Endodermal cell (in vitro differentiated cells): ENCODE measurements around the gene ABR. TPM values are rescaled to one million over a fixed set of nuclear protein-coding genes. Genes with fewer than 3 reads are reported as not detected.
"Not testable (repeated sequence)": the region's sequence is repeated elsewhere in the genome, so short reads cannot be mapped to it uniquely, and the experiment has no call there.

Experiments used
- DNase-seq: peaks from one replicate; pipeline ENCODE4 v3.0.0-alpha.2; 2017
- H3K27ac ChIP-seq: 2 replicates; pipeline ENCODE4 v1.5.1; 2013; ENCODE audit warnings: mild to moderate bottlenecking, low read depth, low read length, moderate library complexity
- H3K27me3 ChIP-seq: 2 replicates; pipeline ENCODE4 v1.6.1; 2013; ENCODE audit warnings: mild to moderate bottlenecking, low read length, moderate library complexity; ENCODE audit not compliant: insufficient read depth, control insufficient read depth, poor library complexity, severe bottlenecking
- H3K36me3 ChIP-seq: 2 replicates; pipeline ENCODE4 v1.7.0; 2013; ENCODE audit warnings: mild to moderate bottlenecking, low read length, moderate library complexity; ENCODE audit not compliant: control insufficient read depth, insufficient read depth
- H3K4me1 ChIP-seq: one replicate; pipeline ENCODE4 v1.7.0; 2013; ENCODE audit warnings: low read length; ENCODE audit not compliant: control insufficient read depth, insufficient read depth
- H3K4me3 ChIP-seq: 2 replicates; pipeline ENCODE4 v1.5.1; 2013; ENCODE audit warnings: mild to moderate bottlenecking, low read length, moderate library complexity
- H3K9ac ChIP-seq: 2 replicates; pipeline ENCODE4 v1.6.1; 2013; ENCODE audit warnings: mild to moderate bottlenecking, low read length, moderate library complexity; ENCODE audit not compliant: poor library complexity, severe bottlenecking; ENCODE audit errors: extremely low read depth
- H3K9me3 ChIP-seq: 2 replicates; pipeline ENCODE4 v1.6.1; 2013; ENCODE audit warnings: mild to moderate bottlenecking, low read length, moderate library complexity; ENCODE audit not compliant: control insufficient read depth
- H3K27ac Mint-ChIP-seq: 2 replicates; pipeline ENCODE4 v1.8.0; 2020; ENCODE audit warnings: mixed read lengths
- H3K27me3 Mint-ChIP-seq: 2 replicates; pipeline ENCODE4 v1.8.0; 2021; ENCODE audit warnings: mild to moderate bottlenecking, mixed read lengths; ENCODE audit not compliant: insufficient read depth
- H3K36me3 Mint-ChIP-seq: 2 replicates; pipeline ENCODE4 v1.8.0; 2020; ENCODE audit warnings: low read depth, mixed read lengths
- H3K4me1 Mint-ChIP-seq: 2 replicates; pipeline ENCODE4 v1.8.0; 2020; ENCODE audit warnings: mixed read lengths
- H3K4me3 Mint-ChIP-seq: 2 replicates; pipeline ENCODE4 v1.8.0; 2020; ENCODE audit warnings: mild to moderate bottlenecking, moderate library complexity, mixed read lengths
- H3K9me3 Mint-ChIP-seq: 2 replicates; pipeline ENCODE4 v1.8.0; 2020; ENCODE audit warnings: mild to moderate bottlenecking, mixed read lengths
- WGBS, 2 experiments: methylation state at CpG; one replicate each; pipeline versions ENCODE4 v1.1.5 to v1.1.7; 2013; ENCODE audit warnings: missing lambda C conversion rate in 2 of 2, mixed read lengths in 1 of 2; ENCODE audit not compliant: insufficient coverage in 1 of 2, insufficient read length in 1 of 2; 5-methylcytosine and 5-hydroxymethylcytosine counted together
- total RNA-seq, 2 donors: library from RNA; stranded (reverse); fragmentation: NEBNext Ultra II Directional in 1 of 2; extraction: Animal tissue kit (Norgen Biotek cat#: 25700) in 1 of 2; gene quantifications; 2 replicates in 1 of 2; 3 replicates in 1 of 2; pipeline ENCODE4 v1.2.1, GENCODE V29; 2021
- TF ChIP-seq, protein P1 (sequence below): fragments of 200-600 bp; sonication (generic); conservative IDR thresholded peaks from 2 replicates; pipeline ENCODE4 v1.5.0; 2021; ENCODE audit warnings: antibody characterized with exemption, mild to moderate bottlenecking

ABR gene
- total RNA-seq, 2 donors from 2014 or later: 51.1 to 58.7 TPM

DNA sequence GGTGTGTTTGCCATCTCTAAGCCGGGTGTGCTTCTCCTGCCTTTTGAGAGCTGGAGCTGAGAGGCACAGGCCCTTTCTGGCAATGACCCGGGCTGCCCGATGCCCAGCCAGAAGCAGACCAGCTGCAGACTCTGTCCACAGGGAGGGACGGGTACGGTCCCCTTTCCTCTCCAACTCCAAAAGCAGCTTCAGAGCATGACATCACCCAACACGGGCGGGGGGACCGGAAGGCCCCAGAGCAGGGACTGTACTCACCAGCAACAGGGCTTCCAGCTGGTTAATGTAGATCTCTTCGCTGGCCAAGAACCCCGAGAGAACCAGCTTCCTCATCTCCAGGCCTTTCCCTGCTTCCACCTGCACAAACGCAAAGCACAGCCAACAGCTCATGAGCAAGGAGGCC is 79.4 kb downstream of the ABR start:
- TF ChIP-seq, protein P1, sequence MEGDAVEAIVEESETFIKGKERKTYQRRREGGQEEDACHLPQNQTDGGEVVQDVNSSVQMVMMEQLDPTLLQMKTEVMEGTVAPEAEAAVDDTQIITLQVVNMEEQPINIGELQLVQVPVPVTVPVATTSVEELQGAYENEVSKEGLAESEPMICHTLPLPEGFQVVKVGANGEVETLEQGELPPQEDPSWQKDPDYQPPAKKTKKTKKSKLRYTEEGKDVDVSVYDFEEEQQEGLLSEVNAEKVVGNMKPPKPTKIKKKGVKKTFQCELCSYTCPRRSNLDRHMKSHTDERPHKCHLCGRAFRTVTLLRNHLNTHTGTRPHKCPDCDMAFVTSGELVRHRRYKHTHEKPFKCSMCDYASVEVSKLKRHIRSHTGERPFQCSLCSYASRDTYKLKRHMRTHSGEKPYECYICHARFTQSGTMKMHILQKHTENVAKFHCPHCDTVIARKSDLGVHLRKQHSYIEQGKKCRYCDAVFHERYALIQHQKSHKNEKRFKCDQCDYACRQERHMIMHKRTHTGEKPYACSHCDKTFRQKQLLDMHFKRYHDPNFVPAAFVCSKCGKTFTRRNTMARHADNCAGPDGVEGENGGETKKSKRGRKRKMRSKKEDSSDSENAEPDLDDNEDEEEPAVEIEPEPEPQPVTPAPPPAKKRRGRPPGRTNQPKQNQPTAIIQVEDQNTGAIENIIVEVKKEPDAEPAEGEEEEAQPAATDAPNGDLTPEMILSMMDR: no peak
- no peak overlapping the region for H3K4me3 Mint-ChIP-seq
- no peaks in the 10 kb centered on the region for H3K4me1 Mint-ChIP-seq
- no peaks in the 10 kb centered on the region for H3K9me3 Mint-ChIP-seq
- peaks cover 26% of the 10 kb centered on the region for H3K36me3 Mint-ChIP-seq
- no peaks in the 10 kb centered on the region for H3K27me3 Mint-ChIP-seq
- no peak overlapping the region for H3K27ac ChIP-seq
- no peak overlapping the region for H3K9ac ChIP-seq
- no peak overlapping the region for H3K27ac Mint-ChIP-seq
- H3K36me3 ChIP-seq: peaks cover 3% of the 10 kb centered on the region
- no peaks in the 10 kb centered on the region for H3K9me3 ChIP-seq
- H3K27me3 ChIP-seq: no peaks in the 10 kb centered on the region
- no peak overlapping the region for H3K4me3 ChIP-seq
- no peak for DNase-seq
- H3K4me1 ChIP-seq: no peaks in the 10 kb centered on the region
- 91 to 97% methylated on average over 8 to 11 of the region's 11 CpGs for WGBS, 2 experiments

DNA sequence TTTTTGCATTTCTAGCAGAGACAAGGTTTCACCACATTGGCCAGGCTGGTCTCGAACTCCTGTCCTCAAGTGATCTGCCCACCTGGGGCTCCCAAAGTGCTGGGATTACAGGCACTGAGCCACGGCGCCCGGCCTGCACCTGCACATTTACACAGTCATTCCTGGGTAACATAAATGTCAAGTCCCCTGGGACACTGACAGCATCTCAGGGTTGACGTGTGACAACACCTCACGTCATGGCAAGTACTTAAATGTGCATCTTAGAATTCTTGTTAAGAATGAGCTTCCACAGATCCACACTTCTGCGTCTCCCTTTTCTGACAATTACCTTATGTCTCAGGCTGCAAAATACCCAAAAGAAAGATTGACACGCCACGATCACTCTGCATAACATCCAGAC is 80.5 kb downstream of the ABR start:
- no peaks in the 10 kb centered on the region for H3K4me1 Mint-ChIP-seq
- H3K36me3 Mint-ChIP-seq: peaks cover 32% of the 10 kb centered on the region
- H3K27ac Mint-ChIP-seq: no peak overlapping the region
- H3K9ac ChIP-seq: no peak overlapping the region
- no peak overlapping the region for H3K4me3 ChIP-seq
- no peaks in the 10 kb centered on the region for H3K9me3 ChIP-seq
- H3K9me3 Mint-ChIP-seq: no peaks in the 10 kb centered on the region
- no peaks in the 10 kb centered on the region for H3K27me3 ChIP-seq
- no peaks in the 10 kb centered on the region for H3K4me1 ChIP-seq
- H3K27me3 Mint-ChIP-seq: no peaks in the 10 kb centered on the region
- WGBS, 2 experiments: 91% methylated on average over 9 of the region's 9 CpGs
- TF ChIP-seq, protein P1: no peak
- H3K4me3 Mint-ChIP-seq: no peak overlapping the region
- no peak overlapping the region for H3K27ac ChIP-seq
- DNase-seq: no peak
- H3K36me3 ChIP-seq: peaks cover 3% of the 10 kb centered on the region

DNA sequence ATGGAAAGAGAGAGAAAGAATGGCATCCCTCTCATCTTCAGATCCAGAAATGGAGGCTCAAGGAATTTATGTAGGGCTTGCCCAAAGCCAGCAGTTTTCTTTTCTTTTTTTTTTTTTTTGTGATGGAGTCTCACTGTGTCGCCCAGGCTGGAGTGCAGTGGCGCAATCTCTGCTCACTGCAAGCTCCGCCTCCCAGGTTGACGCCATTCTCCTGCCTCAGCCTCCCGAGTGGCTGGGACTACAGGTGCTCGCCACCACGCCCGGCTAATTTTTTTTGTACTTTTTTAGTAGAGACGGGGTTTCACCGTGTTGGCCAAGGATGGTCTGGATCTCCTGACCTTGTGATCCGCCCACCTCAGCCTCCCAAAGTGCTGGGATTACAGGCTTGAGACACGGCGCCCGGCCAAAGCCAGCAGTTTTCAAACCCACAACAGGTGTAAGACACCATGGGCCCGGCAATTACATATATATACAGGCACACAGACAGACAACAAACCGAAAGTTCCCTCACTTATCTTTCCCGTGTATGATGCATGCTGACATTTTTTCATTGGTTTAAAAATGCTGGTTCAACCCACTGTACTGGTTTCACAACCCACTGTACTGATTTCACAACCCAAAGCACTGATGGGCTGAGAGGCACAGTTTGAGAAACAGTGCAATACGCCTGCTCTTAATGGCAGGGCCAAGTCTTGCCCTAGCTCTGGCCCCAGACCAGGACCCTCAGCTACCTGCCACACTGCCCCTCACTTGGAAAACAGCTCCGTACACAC is 81.6 kb downstream of the ABR start:
- H3K4me3 Mint-ChIP-seq, H3K27me3 ChIP-seq, H3K4me1 ChIP-seq, H3K27me3 Mint-ChIP-seq, H3K27ac Mint-ChIP-seq, H3K36me3 ChIP-seq, H3K4me3 ChIP-seq, H3K27ac ChIP-seq, H3K9me3 ChIP-seq, DNase-seq, H3K9ac ChIP-seq, H3K4me1 Mint-ChIP-seq, H3K9me3 Mint-ChIP-seq: not testable (repeated sequence)
- peaks cover 40% of the 10 kb centered on the region for H3K36me3 Mint-ChIP-seq
- 97% methylated on average over 14 to 19 of the region's 19 CpGs for WGBS, 2 experiments
